G401.6 (cell line): ENCODE data around the gene SLC44A5.
A peak's percentile ranks its signal among the peaks of the same experiment; 100 is the strongest.
"Not testable (repeated sequence)": the region's sequence is repeated elsewhere in the genome, so short reads cannot be mapped to it uniquely, and the experiment has no call there.

ENCODE experiments used
- FAIRE-seq: peaks from 2 replicates; lab custom pipeline; 2012; peaks lifted over from hg19 to GRCh38; lab: Jason Lieb, UNC

The SLC44A5 gene

DNA sequence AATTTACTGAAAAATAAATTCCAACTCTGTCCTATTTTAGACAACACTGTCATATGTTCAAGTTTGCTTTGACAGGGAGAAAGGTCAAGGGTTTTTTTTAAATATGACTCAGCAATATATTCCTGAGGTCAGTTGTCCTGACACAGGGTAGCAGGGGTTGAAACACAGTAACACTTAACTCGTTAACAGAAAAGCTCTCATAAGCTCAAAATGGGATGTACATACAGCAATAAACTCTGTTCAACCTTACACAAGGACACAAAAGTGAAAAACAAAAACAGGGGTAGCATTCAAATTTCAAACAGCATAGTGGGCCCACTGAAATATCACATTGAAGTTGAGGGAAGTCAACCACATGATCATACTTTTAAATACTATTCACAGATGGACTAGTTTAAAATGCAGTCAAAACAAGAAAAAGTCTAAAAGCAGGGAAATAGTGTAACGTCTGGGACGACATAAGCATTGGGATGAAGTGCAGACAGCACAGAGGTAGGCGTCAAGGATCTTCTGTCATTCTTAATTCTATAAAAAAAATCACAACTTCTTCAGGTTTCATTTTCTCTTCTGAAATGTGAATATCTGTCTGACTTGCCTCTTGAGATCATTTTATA, 89.9 kb downstream of the SLC44A5 start:
- no peak for FAIRE-seq

DNA sequence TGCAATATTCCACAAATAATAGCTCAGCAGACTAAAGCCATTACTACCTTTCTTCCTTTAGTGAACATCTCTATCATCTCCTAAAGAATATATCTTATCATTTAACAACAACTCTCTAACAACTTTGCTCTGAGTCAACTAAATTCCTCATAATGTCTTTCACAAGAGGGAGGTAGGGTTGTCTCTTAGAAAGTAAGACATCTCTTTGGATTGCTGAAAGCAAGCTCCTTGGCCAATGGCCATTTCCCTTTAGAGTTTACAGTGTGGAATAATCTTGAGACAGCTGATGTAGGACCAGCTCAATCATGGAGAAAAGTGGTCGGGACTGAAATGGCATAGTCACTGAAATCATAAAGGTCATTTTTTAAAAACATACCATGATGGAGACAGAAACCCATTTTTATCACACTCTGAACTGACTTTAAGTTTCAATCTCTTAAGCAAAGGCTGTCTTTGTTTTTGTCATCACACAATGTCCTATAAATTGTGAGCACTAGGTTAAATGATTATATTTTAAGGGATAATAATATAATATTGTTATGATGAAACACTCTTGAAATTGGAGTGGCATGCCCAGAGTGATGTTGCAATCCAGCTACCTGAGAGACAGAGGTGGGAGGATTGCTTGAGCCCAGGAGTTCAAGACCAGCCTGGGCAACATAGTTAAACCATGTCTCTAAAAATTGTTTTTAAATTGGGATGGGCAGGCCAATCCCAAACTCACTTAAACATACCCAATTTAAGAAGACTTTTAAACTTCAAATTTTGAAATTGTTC, 91.1 kb downstream of the SLC44A5 start:
- no peak for FAIRE-seq

DNA sequence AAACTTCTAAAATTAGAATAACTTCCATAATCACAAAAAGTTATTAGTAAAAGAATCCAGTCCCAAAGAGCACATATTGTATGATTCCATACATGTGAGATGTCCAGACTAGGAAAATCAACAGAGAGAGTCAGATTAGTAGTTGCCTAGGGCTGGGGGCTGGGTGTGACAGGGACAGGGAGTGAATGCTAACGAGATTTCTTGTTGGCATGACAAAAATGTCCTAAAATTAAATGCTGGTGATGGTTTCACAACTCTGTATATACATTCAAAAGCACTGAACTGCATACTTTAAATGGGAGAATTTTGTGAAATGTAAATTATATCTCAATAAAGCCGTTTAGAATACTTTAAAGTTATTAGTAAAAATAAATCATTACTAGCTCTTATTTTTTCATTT, 92.2 kb downstream of the SLC44A5 start:
- FAIRE-seq = no peak

DNA sequence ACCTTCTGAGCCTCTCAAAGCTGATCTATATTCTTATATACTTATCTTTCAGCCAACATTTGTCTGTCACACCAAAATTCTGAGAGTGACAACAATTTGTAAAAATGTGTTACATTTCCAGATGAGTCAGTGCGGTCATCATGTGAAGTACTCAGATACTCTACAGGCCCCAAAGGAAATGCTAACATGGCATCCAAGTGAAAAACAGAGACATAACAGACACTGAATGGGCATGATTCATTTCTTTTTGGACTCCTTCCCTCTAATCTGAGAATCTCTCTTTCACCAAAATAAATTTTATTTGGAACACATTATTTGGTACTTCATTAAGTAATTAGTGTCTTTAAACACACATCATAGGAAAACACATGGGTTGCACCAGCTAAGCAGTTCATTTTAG, 96.6 kb downstream of the SLC44A5 start:
- no peak for FAIRE-seq

DNA sequence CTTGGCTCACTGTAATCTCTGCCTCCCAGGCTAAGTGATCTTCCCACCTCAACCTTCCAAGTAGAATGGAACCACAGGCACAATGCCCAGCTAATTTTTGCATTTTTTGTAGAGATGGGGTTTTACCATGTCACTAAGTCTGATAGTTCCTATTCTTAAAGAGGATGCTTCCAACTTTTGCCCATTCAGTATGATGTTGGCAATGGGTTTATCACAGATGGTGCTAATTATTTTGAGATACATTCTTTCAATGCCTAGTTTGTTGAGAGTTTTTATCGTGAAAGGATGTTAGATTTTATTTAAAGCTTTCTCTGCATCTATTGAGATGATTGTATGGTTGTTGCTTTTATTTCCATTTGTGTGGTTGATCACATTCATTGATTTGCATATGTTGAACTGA, 103.9 kb downstream of the SLC44A5 start:
- FAIRE-seq = no peak

DNA sequence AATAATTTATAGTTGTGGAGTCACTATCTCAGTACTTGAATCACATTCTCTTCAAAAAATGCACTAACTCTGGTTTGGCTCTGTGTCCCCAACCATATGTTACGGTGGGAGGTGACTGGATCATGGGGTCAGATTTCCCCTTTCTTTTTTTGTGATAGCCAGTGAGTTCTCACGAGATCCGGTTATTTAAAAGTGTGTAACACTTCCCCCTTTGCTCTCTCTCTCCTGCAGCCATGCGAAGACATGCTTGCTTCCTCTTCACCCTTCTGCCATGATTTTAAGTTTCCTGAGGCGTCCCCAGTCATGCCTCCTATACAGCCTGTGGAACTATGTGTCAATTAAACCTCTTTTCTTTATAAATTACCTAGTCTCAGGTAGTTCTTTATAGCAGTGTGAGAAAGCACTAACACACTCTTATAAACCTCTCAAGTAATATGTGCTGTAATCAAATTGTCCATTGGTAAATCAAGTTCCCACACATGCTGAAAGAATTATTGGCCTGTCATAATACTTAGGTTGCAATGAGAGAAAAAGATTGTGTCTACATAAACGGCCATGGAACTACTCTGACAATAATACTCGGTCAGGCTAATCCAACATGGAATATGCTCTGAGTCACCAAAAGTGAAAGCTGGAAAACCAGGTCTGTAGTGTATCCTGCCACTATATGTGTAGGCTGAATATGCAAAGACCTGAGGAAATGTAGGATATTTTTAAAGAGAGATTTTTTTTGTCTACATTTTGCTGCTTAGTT, 107.5 kb downstream of the SLC44A5 start:
- FAIRE-seq = no peak

DNA sequence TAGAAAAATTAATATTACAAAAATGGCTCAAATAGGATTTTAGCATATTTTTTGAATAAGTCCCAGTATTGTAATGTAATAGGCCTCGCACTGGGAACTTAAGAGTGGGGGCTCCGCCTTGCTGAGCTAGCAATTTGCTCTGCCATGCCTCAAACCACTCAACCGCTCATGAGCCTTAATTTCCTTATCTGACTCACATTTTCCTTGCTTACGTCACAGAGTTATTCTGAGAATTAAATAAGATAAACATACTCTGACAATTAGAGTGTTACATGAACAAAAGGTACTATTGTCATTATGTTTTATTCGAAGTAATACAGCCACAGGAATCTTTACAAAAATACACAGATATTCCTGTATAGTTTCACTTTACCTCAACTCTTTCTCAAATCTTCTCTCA, 108.1 kb downstream of the SLC44A5 start:
- FAIRE-seq = no peak

DNA sequence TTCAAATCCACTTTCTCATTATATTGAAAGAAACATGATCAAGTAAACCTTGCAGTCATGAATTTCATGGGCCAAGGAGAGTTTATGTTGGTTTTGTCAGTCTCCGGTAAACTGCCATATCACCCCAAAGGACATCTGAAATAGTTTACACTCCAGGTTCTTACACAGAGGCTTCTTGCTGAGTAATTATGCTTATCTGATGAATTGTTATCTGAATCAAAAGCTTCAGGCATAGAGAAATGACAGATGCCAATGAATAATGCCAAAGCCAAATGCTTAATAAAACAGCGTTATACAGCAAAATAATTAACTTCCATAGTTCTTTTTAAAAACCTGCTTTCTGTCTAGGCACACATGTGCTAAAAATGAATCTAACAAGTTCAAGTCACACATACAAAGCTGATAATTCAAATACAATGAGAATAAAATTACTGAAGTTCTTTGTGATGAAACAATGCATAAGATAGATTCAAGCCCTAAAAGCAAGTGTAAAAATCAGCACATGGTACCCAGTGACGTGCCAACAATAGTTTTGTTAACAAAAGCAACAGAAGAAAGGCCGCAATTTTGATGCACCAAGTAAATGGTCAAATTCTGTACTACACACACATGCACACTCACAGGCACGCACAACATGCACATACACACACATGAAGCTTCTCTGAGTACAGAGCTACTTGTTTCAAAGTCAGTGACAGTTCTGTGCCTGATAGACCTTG, 109.2 kb downstream of the SLC44A5 start:
- FAIRE-seq = no peak

DNA sequence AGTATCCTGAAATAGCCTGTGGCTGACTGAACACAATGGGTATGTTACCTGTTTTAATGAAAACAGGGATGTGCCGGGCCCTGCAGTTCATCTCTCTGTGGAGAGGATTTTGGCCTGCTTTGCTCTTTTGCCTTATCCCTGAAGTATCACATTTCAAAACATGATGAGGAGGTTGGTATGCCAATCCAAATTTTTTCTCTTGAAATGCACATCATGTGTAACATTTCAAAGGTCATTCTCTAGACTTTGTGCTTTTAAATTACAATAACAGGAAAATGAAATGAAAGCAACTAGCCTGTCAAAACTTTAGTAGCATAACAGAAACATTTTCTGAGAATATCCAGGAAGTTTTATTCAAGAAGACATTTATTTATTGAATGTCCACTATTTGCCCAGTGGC, 118.9 kb downstream of the SLC44A5 start:
- FAIRE-seq = no peak

- FAIRE-seq = no peak
Measured at GRCh38 chr1:75487399-75487798, 123.5 kb downstream of the SLC44A5 start.

DNA sequence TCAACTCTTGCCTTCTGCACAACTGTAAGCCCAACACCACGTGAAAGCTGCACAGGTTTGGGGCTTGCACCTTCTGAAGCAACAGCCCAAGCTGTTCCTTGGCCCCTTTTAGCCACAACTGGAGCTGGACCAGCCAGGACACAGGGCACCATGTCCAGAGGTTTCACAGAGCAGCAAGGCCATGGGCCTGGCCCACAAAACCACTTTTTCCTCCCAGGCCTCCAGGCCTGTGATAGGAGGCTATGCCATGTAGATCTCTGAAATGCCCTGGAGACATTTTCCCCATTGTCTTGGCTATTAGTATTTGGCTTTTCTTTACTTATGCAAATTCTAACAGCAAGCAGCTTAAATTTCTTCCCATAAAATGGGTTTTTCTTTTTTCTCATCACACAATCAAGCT, 126.1 kb downstream of the SLC44A5 start:
- FAIRE-seq = no peak

DNA sequence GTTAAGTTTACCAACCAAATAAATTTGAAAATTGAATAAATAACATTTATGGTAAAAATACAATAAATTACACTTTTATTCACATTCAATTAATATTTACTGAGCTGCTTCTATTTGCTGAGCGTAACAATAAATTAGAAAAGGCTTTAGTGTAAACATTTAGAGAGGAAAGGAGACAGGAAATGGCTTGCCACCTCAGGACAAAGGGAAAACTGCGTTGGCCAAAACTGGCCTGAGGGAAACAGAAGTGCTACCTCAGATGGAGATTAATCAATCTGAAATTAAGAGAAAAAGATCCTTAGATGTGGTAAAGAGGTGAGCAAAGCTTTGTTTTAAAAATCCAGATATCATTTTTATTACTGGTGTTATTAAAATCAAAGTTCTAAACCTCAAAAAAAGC, 128.0 kb downstream of the SLC44A5 start:
- peak; percentile 6 for FAIRE-seq

DNA sequence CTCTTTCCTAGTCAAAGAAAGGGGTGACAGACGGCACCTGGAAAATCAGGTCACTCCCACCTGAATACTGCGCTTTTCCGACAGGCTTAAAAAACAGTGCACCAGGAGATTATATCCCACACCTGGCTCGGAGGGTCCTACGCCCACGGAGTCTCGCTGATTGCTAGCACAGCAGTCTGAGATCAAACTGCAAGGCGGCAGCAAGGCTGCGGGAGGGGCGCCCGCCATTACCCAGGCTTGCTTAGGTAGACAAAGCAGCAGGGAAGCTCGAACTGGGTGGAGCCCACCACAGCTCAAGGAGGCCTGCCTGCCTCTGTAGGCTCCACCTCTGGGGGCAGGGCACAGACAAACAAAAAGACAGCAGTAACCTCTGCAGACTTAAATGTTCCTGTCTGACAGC, 134.4 kb downstream of the SLC44A5 start:
- not testable (repeated sequence) for FAIRE-seq

DNA sequence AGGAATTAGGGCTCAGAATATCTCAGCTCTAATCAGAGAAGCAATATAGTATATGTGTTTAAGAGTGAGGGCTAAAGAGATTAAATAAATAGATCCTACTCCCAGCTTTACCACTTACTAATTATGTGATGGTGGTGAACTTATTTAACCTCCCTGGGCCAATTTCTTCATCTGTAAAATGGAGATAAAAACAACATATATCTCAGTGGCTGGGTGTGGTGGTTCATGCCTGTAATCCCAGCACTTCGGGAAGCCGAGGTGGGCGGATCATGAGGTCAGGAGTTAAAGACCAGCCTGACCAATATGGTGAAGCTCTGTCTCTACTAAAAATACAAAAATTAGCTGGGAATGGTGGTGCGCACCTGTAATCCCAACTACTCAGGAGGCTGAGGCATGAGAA, 135.2 kb downstream of the SLC44A5 start:
- FAIRE-seq = no peak

GRCh38 chr1:75472971-75473603, 137.8 kb downstream of the SLC44A5 start:
- FAIRE-seq = no peak

GRCh38 chr1:75472089-75472970, 138.6 kb downstream of the SLC44A5 start:
- no peak for FAIRE-seq

- no peak for FAIRE-seq
Measured at GRCh38 chr1:75471252-75471651, 139.7 kb downstream of the SLC44A5 start.

DNA sequence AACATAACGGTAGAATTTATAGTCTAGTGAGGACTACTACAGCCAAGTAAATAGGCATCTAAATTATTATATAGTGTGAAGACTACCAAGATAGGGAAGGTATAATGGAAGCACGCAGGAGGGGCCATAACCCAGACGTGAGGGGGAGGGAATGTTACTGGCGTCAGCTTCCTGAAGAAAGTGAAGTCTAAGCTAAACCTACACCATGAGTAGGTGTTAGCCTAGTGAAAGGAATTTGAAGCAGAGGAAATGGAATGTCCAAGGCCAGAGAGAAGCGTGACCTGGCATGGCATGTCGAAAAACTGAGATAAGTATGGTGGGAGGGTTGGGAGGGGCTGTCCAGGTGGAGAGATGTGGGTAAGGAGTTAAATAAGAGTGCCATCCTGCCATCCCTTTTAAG, 140.5 kb downstream of the SLC44A5 start:
- no peak for FAIRE-seq

DNA sequence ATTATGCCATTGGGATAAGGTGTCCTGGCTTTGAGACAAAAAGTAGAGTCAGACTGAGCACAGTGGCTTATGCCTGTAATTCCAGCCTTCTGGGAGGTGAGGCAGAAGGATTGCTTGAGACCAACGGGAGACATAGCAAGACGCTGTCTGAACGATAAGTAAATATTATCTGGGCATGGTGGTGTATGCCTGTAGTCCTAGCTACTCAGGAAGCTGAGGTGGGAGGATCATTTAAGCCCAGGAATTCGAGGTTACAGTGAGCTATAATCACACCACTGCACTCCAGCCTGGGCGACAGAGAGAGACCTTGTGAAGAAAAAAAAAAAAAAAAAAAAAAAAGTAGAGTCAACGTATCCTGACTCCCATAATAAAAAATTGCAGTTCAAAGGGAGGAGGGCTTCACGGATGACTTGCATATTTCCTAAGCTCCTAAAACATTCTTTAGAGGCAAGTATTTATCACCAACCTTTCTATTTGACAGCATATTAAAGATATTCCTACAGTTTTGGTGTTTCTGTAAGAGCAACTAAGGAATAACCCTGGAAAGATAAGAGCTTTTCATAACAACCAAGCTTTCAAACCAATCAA, 141.2 kb downstream of the SLC44A5 start:
- FAIRE-seq = no peak

DNA sequence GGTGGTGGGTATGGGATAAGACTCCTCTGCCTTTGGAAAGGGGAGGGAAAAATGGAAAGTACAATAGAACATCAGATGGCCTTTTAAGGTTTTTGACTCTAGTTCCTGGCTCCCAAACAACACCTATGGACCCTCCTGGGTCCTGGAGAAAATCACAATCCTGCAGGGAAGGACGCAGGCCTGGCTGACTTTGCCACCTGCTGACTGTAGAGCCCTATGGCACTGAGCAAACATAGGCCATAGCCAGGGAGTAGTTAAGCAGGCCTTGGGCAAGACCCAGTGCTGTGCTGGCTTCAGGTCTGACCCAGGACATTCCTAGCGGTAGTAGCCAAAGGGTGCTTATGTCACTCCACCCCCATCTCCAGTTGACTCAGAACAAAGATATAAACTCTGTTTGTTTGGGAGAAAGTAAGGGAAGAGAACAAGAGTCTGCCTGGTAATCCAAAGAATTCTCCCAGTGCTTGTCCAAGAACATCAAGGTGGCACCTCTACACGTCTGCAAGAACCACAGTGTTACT, 149.0 kb downstream of the SLC44A5 start:
- FAIRE-seq = no peak

DNA sequence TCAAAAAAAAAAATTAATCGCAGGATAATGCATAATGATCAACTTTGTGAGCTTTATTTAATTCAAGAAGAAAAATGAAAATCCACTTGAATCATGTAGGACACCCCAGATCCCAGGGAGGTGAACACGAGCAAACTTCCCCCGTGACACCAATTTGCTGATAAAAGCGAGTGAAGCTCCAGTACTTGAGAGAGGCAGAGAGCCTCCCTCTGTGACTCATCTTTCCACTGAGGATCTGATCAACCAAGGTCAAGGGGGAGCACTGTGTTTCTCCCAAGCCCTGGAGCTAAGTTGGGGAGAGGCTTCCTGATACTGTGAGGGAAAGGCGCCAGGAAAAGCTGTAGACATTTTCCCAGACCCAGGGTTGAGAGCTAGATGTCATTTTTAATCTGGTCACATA, 160.9 kb downstream of the SLC44A5 start:
- FAIRE-seq = no peak
